HCT116 (cell line): ENCODE measurements around the gene CFAP61. TPM values are rescaled to one million over a fixed set of nuclear protein-coding genes. Genes with fewer than 3 reads are reported as not detected.

Source experiments
- ATAC-seq: fragments of 200-7000 bp; cut with Tn5 transposase; 2 replicates; pipeline ENCODE4 v1.9.1; 2020; ENCODE audit warnings: mild to moderate bottlenecking, moderate library complexity
- BruUV-seq: library from RNA; stranded (reverse); fragments of 400-500 nt; replicated peaks from 2 replicates; lab custom pipeline; 2021; lab: Mats Ljungman, UMichigan
- CTCF ChIA-PET: fragments of 300-600 bp; sonication (Branson Sonifier 250); formaldehyde crosslinking; loops from one replicate; lab custom pipeline; 2021; ENCODE audit warnings: antibody characterized with exemption; lab: Charles Lee
- POLR2A ChIA-PET: fragments of 300-600, 350-600 bp; sonication (Branson Sonifier 250); formaldehyde crosslinking; loops from one replicate; lab custom pipeline; 2021; ENCODE audit warnings: antibody characterized with exemption; lab: Charles Lee
- RAD21 ChIA-PET, 2 experiments: fragments of 300-600 bp; sonication (Branson Sonifier 250); formaldehyde crosslinking; loops; one replicate each; lab custom pipeline; 2023; ENCODE audit warnings: low total read pairs in 2 of 2; ENCODE audit not compliant: uncharacterized antibody in 2 of 2, unreplicated experiment in 2 of 2, low non-redundant PET in 1 of 2; lab: Charles Lee
- DNase-seq: peaks from one replicate; pipeline ENCODE4 v3.0.0-alpha.2; 2010; ENCODE audit warnings: low read depth, low spot score
- H2AFZ ChIP-seq: fragments of 200-600 bp; shearing (Covaris generic), sonication (generic); 2 replicates; pipeline ENCODE4 v1.6.1; 2017; ENCODE audit warnings: low read depth, mixed run types, mixed read lengths, antibody characterized with exemption, low read length; ENCODE audit not compliant: poor library complexity, severe bottlenecking
- H3K27ac ChIP-seq: 2 replicates; pipeline ENCODE4 v1.5.1; 2012; ENCODE audit warnings: low read depth, low read length
- H3K27me3 ChIP-seq: fragments of 200-600 bp; sonication (generic); 2 replicates; pipeline ENCODE4 v1.6.1; 2016; ENCODE audit warnings: mixed run types, low read length, mixed read lengths; ENCODE audit not compliant: insufficient read depth
- H3K36me3 ChIP-seq, 2 experiments: fragments of 200-500 bp in 1 of 2; fragments of 200-600 bp in 1 of 2; sonication (Bioruptor generic) in 1 of 2; sonication (generic) in 1 of 2; 2 replicates each; pipeline versions ENCODE4 v1.5.1 to v1.6.1; 2014 to 2016; ENCODE audit warnings: low read length in 2 of 2, inconsistent platforms in 1 of 2, mixed read lengths in 1 of 2, mixed run types in 1 of 2; ENCODE audit not compliant: insufficient read depth in 2 of 2, control insufficient read depth in 1 of 2
- H3K4me1 ChIP-seq, 2 experiments: fragments of 200-600 bp in 1 of 2; sonication (generic) in 1 of 2; 2 replicates each; pipeline versions ENCODE4 v1.5.1 to v1.6.1; 2012 to 2017; ENCODE audit warnings: low read length in 2 of 2, inconsistent platforms in 1 of 2, mild to moderate bottlenecking in 1 of 2, mixed read lengths in 1 of 2, mixed run types in 1 of 2, moderate library complexity in 1 of 2; ENCODE audit not compliant: insufficient read depth in 2 of 2, control insufficient read depth in 1 of 2
- H3K4me2 ChIP-seq: fragments of 200-600 bp; sonication (generic); 2 replicates; pipeline ENCODE4 v1.6.1; 2017; ENCODE audit warnings: mixed run types, low read length, mixed read lengths
- H3K4me3 ChIP-seq, 2 experiments: fragments of 200-600 bp in 1 of 2; sonication (generic) in 1 of 2; replicated peaks in 1 of 2; 2 replicates each; pipeline ENCODE4 v1.5.1; 2011 to 2016; ENCODE audit warnings: low read length in 2 of 2, control low read depth in 1 of 2, low read depth in 1 of 2, mild to moderate bottlenecking in 1 of 2, mixed read lengths in 1 of 2, mixed run types in 1 of 2
- H3K79me2 ChIP-seq: fragments of 200-600 bp; sonication (generic); 2 replicates; pipeline ENCODE4 v1.6.1; 2017; ENCODE audit warnings: mild to moderate bottlenecking, mixed run types, low read length, moderate library complexity, mixed read lengths; ENCODE audit not compliant: insufficient read depth
- H3K9ac ChIP-seq: fragments of 200-600 bp; sonication (generic); 2 replicates; pipeline ENCODE4 v1.6.1; 2016; ENCODE audit warnings: low read length, mixed read lengths
- H3K9me2 ChIP-seq: fragments of 200-600 bp; sonication (generic), shearing (Covaris generic); 2 replicates; pipeline ENCODE4 v1.6.1; 2017; ENCODE audit warnings: mixed run types, mild to moderate bottlenecking, moderate library complexity; ENCODE audit not compliant: insufficient read depth
- H3K9me3 ChIP-seq, 2 experiments: fragments of 200-500 bp in 1 of 2; fragments of 200-600 bp in 1 of 2; sonication (Bioruptor generic) in 1 of 2; sonication (generic) in 1 of 2; 2 replicates each; pipeline ENCODE4 v1.6.1; 2014 to 2017; ENCODE audit warnings: low read length in 2 of 2, mixed read lengths in 2 of 2, inconsistent platforms in 1 of 2, low read depth in 1 of 2, mild to moderate bottlenecking in 1 of 2, mixed run types in 1 of 2, moderate library complexity in 1 of 2; ENCODE audit not compliant: control insufficient read depth in 1 of 2, insufficient read depth in 1 of 2
- H4K20me1 ChIP-seq: fragments of 200-600 bp; sonication (generic), shearing (Covaris generic); 2 replicates; pipeline ENCODE4 v1.6.1; 2017; ENCODE audit warnings: mixed run types, mild to moderate bottlenecking, moderate library complexity; ENCODE audit not compliant: insufficient read depth
- CBX3 ChIP-seq: IDR thresholded peaks from 2 replicates; pipeline ENCODE4 v1.6.1; 2012; ENCODE audit warnings: low read depth
- FOSL1 ChIP-seq: IDR thresholded peaks from 2 replicates; pipeline ENCODE4 v1.6.1; 2012; ENCODE audit warnings: low read depth
- SRF ChIP-seq: IDR thresholded peaks from 2 replicates; pipeline ENCODE4 v1.6.1; 2012; ENCODE audit warnings: low read depth
- YY1 ChIP-seq: IDR thresholded peaks from 2 replicates; pipeline ENCODE4 v1.6.1; 2011; ENCODE audit warnings: low read length, low read depth, moderate library complexity, mild to moderate bottlenecking; ENCODE audit not compliant: insufficient replicate concordance; ENCODE audit errors: extremely low read depth
- intact Hi-C: fragments of 100-400 bp; cut with micrococcal nuclease; formaldehyde crosslinking; loops from 2 replicates; pipeline ENCODE4 v1.10.0; 2022
- total RNA-seq: library from RNA; stranded (reverse); gene quantifications from one replicate; pipeline ENCODE4 v1.2.1, GENCODE V29; 2021; ENCODE audit not compliant: unreplicated experiment

The CFAP61 gene
- total RNA-seq, 1 experiment from 2014 or later = 1.7 TPM

DNA sequence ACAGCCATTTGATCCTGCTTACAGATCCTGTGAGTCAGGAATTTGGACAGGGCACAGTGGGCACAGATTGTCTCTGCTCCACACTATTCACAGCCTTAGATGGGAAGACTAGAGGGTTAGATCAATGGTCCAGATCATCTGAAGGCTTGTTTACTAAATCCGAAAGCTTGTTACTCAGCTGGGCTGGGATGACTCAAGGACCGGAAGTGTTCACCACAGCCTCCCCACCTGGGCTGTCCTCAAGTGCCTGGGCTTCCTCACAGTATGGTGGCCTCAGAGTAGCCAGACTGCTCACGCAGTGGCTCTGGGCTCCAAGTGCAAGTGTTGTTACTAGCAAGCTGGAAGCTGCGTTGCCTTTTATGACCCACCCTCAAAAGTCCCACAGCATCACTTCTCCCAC is 240.1 kb downstream of the CFAP61 start:
- Histone ChIP-seq H3K27ac (no peak overlapping the region), H3K9me3 (no peaks in the 10 kb centered on the region), H3K4me3 (no peak overlapping the region), H3K4me2 (no peak overlapping the region), H3K36me3 (no peaks in the 10 kb centered on the region), H3K4me1 (no peaks in the 10 kb centered on the region), H3K79me2 (no peaks in the 10 kb centered on the region), H2AFZ (no peak overlapping the region), H4K20me1 (no peaks in the 10 kb centered on the region), H3K9me2 (no peaks in the 10 kb centered on the region), H3K9ac (no peak overlapping the region), H3K27me3 (no peaks in the 10 kb centered on the region)
- ChIA-PET POLR2A (no interaction called here), CTCF (no interaction called here), RAD21 (no interaction called here)
- DNase-seq = no peak
- BruUV-seq = no TSS peak
- TF ChIP-seq SRF (no peak), CBX3 (no peak), FOSL1 (no peak), YY1 (no peak)
- intact Hi-C loops = no loop called here
- ATAC-seq = no peak

DNA sequence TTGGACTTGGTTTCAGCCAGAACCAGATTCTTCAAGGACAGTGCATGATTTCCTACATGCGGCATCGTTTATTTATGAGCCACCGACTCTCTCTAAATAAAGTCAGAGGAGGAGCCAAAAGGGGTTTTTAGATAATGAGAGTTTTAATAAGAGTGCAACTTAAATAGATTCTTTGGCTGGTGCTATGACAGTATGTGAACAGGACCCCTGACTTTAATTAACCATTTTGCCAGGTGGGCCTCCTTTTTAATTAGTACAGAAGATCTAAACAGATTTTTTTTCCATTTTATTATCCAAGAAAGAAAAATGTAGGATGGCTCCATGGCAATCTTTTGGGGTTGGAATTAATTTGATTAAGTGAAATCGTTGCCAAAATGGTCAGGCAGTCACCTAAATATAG is 240.8 kb downstream of the CFAP61 start:
- Histone ChIP-seq H2AFZ (no peak overlapping the region), H3K9ac (no peak overlapping the region), H4K20me1 (no peaks in the 10 kb centered on the region), H3K36me3 (no peaks in the 10 kb centered on the region), H3K4me2 (no peak overlapping the region), H3K27ac (no peak overlapping the region), H3K9me2 (no peaks in the 10 kb centered on the region), H3K79me2 (no peaks in the 10 kb centered on the region), H3K4me3 (no peak overlapping the region), H3K9me3 (no peaks in the 10 kb centered on the region), H3K27me3 (no peaks in the 10 kb centered on the region), H3K4me1 (no peaks in the 10 kb centered on the region)
- no peak for DNase-seq
- no TSS peak for BruUV-seq
- TF ChIP-seq FOSL1 = no peak
- intact Hi-C loops = no loop called here
- RAD21 ChIA-PET = no interaction called here
- POLR2A ChIA-PET = no interaction called here
- CTCF ChIA-PET = no interaction called here
- no peak for ATAC-seq
